K562 (cell line): ENCODE measurements around the gene MATCAP1. TPM values are rescaled to one million over a fixed set of nuclear protein-coding genes. Genes with fewer than 3 reads are reported as not detected.
A peak's percentile ranks its signal among the peaks of the same experiment; 100 is the strongest.

Experiments used
- BHLHE40 ChIP-seq: IDR thresholded peaks from 2 replicates; pipeline ENCODE4 v1.6.1; 2011; ENCODE audit warnings: low read length, improper control_type of control experiment
- GATAD2B ChIP-seq: fragments of 450-650 bp; IDR thresholded peaks from 2 replicates; pipeline ENCODE4 v1.6.1; 2017; ENCODE audit warnings: mild to moderate bottlenecking, borderline replicate concordance
- HCFC1 ChIP-seq: IDR thresholded peaks from 2 replicates; pipeline ENCODE4 v1.6.1; 2012; ENCODE audit warnings: low read depth, low read length, improper control_type of control experiment
- HOXB6 ChIP-seq: fragments of 250-450 bp; sonication (Bioruptor Pico); IDR thresholded peaks from 2 replicates; pipeline ENCODE4 v1.5.1; 2022; ENCODE audit warnings: mild to moderate bottlenecking, borderline replicate concordance
- RB1 ChIP-seq: fragments of 450-650 bp; IDR thresholded peaks from 2 replicates; pipeline ENCODE4 v1.6.1; 2017; ENCODE audit warnings: low read depth, mild to moderate bottlenecking
- RBBP5 ChIP-seq: fragments of 200-600 bp; sonication (generic); IDR thresholded peaks from 2 replicates; pipeline ENCODE4 v1.6.1; 2012; ENCODE audit warnings: borderline replicate concordance, mild to moderate bottlenecking, low read length, control low read depth, inconsistent platforms; ENCODE audit not compliant: insufficient read depth, poor library complexity, severe bottlenecking
- RUNX1 ChIP-seq: sonication (generic); IDR thresholded peaks from 2 replicates; pipeline ENCODE4 v1.6.1; 2016; ENCODE audit warnings: antibody characterized with exemption, low read depth
- SMAD2 ChIP-seq: fragments of 150-350 bp; IDR thresholded peaks from 2 replicates; pipeline ENCODE4 v1.6.1; 2014; ENCODE audit warnings: low read depth, mild to moderate bottlenecking, low read length
- SMC3 ChIP-seq: conservative IDR thresholded peaks from 2 replicates; pipeline ENCODE4 v1.6.1; 2011; ENCODE audit warnings: low read depth, low read length, improper control_type of control experiment; ENCODE audit not compliant: insufficient read depth
- SREBF1 ChIP-seq: fragments of 150-350 bp; IDR thresholded peaks from 2 replicates; pipeline ENCODE4 v1.6.1; 2014; ENCODE audit warnings: antibody characterized with exemption, low read depth, low read length, borderline replicate concordance
- ZBTB1 ChIP-seq: sonication (generic); formaldehyde crosslinking; IDR thresholded peaks from 2 replicates; pipeline ENCODE4 v1.8.1; 2023; ENCODE audit warnings: missing genetic modification reagents, low read depth, mild to moderate bottlenecking, borderline replicate concordance
- polyA plus RNA-seq, 8 experiments: library from polyadenylated mRNA; depleted of rRNA in 4 of 8; stranded (reverse) in 5 of 8; unstranded in 3 of 8; fragments of >200 nt; fragmentation: Nextera tagmentation in 2 of 8; fragmentation: Illumina TruSeq in 1 of 8; extraction: Ambion mirVana in 2 of 8; extraction: Trizol in 1 of 8; gene quantifications; 2 replicates each; pipeline versions ENCODE4 v1.2.1 to v1.2.3, GENCODE V29; 2011 to 2014; ENCODE audit warnings: inconsistent platforms in 1 of 8, missing spikeins in 1 of 8
- total RNA-seq, 7 experiments: library from RNA; depleted of rRNA in 6 of 7; stranded (reverse); fragments of >200 nt in 6 of 7; fragmentation: Illumina TruSeq in 2 of 7; extraction: Trizol in 2 of 7; gene quantifications; 2 replicates each; pipeline versions ENCODE4 v1.2.1 to v1.2.3, GENCODE V29; 2011 to 2021; ENCODE audit warnings: low replicate concordance in 1 of 7
- TF ChIP-seq, protein P1 (sequence below): fragments of 450-650 bp; conservative IDR thresholded peaks from 2 replicates; pipeline ENCODE4 v1.6.1; 2016; ENCODE audit warnings: missing genetic modification characterization, low read depth, mild to moderate bottlenecking, control low read depth, missing compliant biosample characterization
- TF ChIP-seq, protein P2 (sequence below): sonication (generic); formaldehyde crosslinking; IDR thresholded peaks from 2 replicates; pipeline ENCODE4 v1.8.0; 2022; ENCODE audit warnings: mild to moderate bottlenecking, missing genetic modification reagents
- TF ChIP-seq, protein P3 (sequence below): fragments of 250-450 bp; sonication (Bioruptor Pico); IDR thresholded peaks from 2 replicates; pipeline ENCODE4 v1.4.0; 2020; ENCODE audit warnings: mild to moderate bottlenecking, moderate library complexity
- TF ChIP-seq, protein P4 (sequence below): fragments of 450-650 bp; formaldehyde crosslinking; IDR thresholded peaks from 2 replicates; pipeline ENCODE4 v1.4.0; 2020; ENCODE audit warnings: mild to moderate bottlenecking, moderate library complexity

MATCAP1 gene
- total and polyA plus RNA-seq, 9 of the 15 experiments (the other 6 are each of a cell fraction or from before 2014, with no cell fraction given) = 3.4 to 20.5 (median 10.3) TPM

DNA sequence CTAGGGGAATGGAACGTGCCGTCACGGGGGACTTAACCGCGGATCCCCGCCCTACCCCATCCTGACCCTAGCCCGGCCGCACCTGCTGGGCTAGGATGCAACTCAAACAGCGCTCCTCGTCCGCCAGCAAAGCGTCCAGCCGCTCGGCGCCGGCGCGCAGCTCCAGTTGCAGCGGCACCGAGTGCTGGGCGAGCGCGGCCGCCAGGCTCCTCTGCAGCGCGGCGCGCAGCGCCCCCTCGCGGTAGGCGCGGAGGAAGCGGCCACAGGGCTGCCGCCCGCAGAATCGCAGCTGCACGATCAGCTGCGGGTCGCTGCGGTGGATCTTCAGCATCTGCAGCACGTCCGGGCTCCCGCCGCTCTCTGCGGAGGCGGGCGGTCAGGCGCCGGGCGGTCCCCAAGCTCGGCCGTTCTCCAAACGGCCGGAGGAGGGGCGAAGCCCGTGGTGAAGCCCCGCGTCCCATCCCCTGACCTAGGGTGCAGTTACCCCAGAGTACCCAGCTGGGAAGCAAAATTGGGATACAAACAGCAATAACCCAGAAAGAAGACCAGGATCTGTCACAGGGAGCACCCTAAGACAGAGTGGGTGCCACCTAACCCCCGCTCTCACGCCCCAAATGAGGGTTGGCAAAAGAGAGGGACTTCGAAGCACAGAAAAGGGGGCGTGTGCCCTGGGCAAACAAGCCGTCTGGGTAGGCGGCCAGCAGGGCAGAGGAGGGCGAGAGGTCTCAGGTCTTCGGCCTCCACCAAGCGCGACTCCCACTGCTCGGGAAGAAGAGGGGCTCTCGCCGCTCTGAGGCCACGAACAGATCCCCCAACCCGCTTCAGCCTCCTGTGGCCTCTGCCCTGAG is 28.2 kb downstream of the MATCAP1 start (continued):
- TF ChIP-seq, protein P1, sequence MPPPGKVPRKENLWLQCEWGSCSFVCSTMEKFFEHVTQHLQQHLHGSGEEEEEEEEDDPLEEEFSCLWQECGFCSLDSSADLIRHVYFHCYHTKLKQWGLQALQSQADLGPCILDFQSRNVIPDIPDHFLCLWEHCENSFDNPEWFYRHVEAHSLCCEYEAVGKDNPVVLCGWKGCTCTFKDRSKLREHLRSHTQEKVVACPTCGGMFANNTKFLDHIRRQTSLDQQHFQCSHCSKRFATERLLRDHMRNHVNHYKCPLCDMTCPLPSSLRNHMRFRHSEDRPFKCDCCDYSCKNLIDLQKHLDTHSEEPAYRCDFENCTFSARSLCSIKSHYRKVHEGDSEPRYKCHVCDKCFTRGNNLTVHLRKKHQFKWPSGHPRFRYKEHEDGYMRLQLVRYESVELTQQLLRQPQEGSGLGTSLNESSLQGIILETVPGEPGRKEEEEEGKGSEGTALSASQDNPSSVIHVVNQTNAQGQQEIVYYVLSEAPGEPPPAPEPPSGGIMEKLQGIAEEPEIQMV (tag) = no peak
- peak; percentile 98 for TF ChIP-seq RB1
- peak; percentile 96 for TF ChIP-seq SMC3
- peak; percentile 19; the same call in 1 of the 2 replicates for TF ChIP-seq HCFC1
- no peak for TF ChIP-seq SMAD2
- no peak for TF ChIP-seq HOXB6 (CRISPR knock-in tag)
- TF ChIP-seq, protein P2, sequence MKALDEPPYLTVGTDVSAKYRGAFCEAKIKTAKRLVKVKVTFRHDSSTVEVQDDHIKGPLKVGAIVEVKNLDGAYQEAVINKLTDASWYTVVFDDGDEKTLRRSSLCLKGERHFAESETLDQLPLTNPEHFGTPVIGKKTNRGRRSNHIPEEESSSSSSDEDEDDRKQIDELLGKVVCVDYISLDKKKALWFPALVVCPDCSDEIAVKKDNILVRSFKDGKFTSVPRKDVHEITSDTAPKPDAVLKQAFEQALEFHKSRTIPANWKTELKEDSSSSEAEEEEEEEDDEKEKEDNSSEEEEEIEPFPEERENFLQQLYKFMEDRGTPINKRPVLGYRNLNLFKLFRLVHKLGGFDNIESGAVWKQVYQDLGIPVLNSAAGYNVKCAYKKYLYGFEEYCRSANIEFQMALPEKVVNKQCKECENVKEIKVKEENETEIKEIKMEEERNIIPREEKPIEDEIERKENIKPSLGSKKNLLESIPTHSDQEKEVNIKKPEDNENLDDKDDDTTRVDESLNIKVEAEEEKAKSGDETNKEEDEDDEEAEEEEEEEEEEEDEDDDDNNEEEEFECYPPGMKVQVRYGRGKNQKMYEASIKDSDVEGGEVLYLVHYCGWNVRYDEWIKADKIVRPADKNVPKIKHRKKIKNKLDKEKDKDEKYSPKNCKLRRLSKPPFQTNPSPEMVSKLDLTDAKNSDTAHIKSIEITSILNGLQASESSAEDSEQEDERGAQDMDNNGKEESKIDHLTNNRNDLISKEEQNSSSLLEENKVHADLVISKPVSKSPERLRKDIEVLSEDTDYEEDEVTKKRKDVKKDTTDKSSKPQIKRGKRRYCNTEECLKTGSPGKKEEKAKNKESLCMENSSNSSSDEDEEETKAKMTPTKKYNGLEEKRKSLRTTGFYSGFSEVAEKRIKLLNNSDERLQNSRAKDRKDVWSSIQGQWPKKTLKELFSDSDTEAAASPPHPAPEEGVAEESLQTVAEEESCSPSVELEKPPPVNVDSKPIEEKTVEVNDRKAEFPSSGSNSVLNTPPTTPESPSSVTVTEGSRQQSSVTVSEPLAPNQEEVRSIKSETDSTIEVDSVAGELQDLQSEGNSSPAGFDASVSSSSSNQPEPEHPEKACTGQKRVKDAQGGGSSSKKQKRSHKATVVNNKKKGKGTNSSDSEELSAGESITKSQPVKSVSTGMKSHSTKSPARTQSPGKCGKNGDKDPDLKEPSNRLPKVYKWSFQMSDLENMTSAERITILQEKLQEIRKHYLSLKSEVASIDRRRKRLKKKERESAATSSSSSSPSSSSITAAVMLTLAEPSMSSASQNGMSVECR (CRISPR knock-in tag) = peak; percentile 80
- peak; percentile 22; the same call in 1 of the 2 replicates for TF ChIP-seq RUNX1
- no peak for TF ChIP-seq SREBF1
- TF ChIP-seq, protein P3, sequence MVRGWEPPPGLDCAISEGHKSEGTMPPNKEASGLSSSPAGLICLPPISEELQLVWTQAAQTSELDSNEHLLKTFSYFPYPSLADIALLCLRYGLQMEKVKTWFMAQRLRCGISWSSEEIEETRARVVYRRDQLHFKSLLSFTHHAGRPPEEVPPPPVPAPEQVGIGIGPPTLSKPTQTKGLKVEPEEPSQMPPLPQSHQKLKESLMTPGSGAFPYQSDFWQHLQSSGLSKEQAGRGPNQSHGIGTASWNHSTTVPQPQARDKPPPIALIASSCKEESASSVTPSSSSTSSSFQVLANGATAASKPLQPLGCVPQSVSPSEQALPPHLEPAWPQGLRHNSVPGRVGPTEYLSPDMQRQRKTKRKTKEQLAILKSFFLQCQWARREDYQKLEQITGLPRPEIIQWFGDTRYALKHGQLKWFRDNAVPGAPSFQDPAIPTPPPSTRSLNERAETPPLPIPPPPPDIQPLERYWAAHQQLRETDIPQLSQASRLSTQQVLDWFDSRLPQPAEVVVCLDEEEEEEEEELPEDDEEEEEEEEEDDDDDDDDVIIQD (CRISPR knock-in tag) = no peak
- TF ChIP-seq RBBP5 = peak; percentile 41
- TF ChIP-seq BHLHE40 = peak; percentile 66
- TF ChIP-seq, protein P4, sequence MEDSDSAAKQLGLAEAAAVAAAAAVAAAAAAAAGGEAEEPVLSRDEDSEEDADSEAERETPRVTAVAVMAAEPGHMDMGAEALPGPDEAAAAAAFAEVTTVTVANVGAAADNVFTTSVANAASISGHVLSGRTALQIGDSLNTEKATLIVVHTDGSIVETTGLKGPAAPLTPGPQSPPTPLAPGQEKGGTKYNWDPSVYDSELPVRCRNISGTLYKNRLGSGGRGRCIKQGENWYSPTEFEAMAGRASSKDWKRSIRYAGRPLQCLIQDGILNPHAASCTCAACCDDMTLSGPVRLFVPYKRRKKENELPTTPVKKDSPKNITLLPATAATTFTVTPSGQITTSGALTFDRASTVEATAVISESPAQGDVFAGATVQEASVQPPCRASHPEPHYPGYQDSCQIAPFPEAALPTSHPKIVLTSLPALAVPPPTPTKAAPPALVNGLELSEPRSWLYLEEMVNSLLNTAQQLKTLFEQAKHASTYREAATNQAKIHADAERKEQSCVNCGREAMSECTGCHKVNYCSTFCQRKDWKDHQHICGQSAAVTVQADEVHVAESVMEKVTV = peak; percentile 72
- peak; percentile 58; the same call in 1 of the 2 replicates for TF ChIP-seq GATAD2B
- peak; percentile 75; the same call in 1 of the 2 replicates for TF ChIP-seq ZBTB1 (CRISPR knock-in tag)
